HG02759 (cell line): ENCODE measurements around the gene GNPTG.

ENCODE experiments used
- ATAC-seq: cut with Tn5 transposase; IDR thresholded peaks from one replicate; pipeline ENCODE4 v1.9.1; 2021; ENCODE audit warnings: mild to moderate bottlenecking, moderate library complexity; ENCODE audit not compliant: unreplicated experiment

Gene GNPTG

DNA sequence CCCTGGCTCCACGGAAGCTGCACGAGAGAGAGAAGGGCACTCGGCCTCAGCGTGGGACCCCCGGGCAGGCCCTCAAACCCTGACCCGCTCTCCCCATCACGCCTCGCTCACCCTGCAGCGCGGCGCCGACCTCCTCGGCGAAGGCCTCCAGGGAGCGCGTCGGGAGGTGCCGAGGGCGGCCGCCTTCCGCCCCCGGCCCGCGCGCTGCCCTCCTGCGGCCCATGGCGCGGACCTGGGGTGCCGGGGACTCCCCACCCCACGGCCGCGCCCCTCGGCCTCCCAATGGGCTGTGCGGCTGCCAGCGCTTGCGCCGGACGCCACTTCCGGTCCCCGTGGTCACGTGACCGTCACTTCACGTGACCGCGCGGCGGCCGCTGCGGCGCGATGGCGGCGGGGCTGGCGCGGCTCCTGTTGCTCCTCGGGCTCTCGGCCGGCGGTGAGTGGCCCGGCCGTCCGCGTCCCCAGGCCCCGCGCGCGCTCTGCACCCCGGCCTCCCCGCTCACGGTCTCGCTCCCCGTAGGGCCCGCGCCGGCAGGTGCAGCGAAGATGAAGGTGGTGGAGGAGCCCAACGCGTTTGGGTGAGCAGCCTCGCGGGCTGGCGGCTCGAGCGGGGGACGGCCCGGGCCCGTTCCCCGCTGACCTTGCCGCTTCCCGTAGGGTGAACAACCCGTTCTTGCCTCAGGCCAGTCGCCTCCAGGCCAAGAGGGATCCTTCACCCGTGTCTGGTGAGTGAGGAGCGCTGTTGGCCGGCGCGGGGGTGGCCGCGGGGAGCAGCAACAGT lies at the start of gene GNPTG, which contains the start of gene TSR3:
Gene GNPTG (plus strand): TSS at position 350 of the 781 bp plus-strand sequence. CDS start 35 bp downstream, at position 385.
Gene TSR3 (minus strand): TSS at position 297 of the 781 bp plus-strand sequence. CDS start 74 bp downstream, at position 223.
- peak; percentile 86 for ATAC-seq

DNA sequence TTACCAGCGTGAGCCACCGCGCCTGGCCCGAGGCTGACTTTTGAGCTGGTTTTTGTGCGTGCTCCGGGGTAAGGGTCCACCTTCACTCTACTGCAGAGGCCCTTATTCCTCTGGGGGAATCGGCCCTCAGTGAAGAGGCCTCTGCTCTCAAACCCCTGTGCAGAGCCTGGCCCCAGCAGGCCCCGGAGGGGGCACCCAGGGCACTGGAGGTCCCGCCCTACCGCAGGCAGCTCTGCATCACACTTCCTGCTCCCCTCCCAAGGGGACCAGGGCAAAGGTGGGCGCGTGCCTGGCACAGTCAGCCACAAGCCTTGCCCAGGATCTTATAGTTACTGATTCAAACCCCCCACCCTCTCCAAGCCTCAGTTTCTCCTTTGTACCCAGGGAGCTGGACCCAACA lies 45.9 kb upstream of the GNPTG start:
- no peak for ATAC-seq

GRCh38 chr16:1306334-1306733 lies 45.4 kb upstream of the GNPTG start:
- no peak for ATAC-seq

DNA sequence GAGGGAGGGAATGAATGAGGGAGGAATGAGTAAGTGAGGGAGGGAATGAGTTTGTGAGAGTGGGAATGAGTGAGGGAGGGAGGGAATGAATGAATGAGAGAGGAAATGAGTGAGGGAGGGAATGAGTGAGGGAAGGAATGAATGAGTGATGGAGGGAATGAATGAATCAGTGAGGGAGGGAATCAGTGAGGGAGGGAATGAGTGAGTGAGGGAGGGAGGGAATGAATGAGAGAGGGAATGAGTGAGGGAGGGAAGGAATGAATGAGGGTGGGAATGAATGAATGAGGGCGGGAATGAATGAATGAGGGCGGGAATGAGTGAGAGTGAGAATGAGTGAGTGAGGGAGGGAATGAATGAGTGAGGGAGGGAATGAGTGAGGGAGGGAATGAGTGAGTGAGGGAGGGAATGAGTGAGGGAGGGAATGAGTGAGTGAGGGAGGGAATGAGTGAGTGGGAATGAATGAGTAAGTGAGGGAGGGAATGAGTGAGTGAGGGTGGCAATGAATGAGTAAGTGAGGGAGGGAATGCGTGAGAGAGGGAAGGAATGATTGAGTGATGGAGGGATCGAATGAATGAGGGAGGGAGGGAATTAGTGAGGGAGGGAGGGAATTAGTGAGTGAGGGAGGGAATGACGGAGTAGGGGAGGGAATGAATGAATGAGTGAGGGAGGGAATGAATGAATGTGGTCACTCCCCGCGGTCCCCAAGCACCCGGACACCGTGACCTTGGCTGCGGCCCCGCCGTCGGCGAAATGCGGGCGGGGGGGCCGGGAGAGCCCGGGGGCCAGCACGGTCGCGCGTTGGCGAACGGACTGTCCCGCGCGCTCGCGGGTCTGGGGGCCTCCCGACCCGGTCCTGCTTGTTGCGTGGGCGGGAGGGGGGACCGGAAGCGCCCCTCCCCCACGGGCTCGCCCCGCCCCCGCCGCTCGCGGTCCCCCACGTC lies 43.4 kb upstream of the GNPTG start:
- ATAC-seq: peak; percentile 18

DNA sequence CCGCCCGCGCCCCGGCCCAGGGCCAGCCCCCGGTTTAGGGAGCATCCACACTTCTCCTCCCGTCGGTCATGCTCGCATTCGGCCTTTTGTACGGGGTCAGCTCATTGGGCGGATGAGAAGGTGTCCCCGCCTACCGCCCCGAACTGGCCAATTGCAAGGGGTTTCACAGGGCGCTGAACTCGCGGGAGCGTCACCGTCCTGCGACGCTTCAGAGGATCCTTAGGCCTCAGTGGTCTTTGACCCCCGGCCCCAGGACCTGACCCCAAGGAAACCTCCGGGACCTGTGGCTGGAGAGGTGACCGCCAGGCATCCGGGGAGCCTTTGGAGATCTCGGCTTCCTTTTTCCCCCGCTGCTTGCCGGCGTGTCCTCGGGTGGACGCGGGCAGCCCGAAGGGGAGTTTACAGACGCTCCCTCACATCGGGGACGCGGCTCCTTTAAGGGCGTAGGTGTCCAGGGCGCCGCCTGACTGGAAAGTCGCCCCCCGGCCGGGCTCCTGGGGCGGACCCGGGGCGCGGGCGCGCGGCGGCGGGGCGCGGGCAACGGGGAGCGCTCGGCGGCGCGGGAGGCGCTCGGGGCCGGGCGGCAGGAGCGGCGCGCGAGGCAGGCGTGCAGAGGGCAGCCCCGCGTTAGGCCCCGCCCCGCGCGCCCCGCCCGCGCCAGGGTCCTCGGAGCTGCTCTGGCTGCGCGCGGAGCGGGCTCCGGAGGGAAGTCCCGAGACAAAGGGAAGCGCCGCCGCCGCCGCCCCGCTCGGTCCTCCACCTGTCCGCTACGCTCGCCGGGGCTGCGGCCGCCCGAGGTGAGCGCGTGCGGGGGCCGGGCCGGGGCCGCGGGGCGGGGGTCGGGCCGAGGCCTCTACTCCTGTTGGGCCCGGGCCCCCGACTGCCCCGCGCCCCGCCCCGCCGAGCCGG lies 42.5 kb upstream of the GNPTG start, which contains the start of gene UBE2I:
Gene UBE2I (plus strand): TSS at position 660 of the 909 bp plus-strand sequence. CDS start 4,395 bp downstream, outside the sequence.
- ATAC-seq: peak; percentile 62

DNA sequence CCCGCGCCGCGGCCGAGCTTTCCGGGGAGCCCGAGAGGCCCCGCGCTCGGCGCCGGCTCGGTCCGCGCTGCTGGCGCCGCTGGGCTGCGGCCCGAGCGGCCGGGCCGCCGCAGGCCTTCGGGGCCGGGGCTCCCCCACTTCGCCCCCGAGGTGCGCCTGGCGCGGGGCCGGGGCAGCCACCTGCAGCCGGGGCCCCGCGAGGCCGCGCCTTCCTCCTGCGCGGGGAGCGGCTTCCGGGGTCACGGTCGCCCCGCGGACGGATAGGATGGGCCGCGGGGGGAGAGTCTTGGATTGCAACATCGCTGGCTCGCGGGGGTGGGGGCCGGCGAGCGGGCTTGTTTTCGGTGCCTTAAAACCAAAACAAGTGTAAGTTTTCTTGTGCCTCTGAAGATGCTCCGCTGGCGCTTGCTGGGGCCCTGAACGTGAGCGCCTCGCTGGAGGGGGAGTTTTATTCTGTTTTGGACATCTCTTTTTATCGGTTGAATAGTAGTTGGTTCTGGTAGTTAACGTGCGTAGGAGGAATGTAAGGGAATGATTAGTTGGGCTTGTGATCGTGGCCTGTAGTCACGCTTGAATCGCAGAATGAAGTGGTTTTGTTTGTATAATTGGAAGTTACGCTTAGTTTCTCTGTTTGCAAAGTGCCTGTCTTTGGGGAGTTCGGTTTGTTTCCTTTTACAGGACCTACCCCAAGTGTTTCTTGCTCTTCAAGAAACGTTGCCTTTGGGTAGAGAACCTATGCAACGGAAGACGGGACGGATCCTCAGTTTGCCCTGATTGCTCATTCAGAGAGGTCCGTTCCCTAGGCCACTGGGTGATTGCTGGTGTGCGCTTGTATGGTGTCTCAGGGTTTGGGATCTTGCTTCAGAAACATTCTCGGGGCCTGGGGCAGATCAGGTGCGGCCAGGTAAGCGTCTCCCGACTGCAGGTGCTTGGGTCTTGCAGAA lies 41.6 kb upstream of the GNPTG start:
- peak; percentile 17 for ATAC-seq

- no peak for ATAC-seq
Measured at GRCh38 chr16:1310832-1311200, 40.9 kb upstream of the GNPTG start.

DNA sequence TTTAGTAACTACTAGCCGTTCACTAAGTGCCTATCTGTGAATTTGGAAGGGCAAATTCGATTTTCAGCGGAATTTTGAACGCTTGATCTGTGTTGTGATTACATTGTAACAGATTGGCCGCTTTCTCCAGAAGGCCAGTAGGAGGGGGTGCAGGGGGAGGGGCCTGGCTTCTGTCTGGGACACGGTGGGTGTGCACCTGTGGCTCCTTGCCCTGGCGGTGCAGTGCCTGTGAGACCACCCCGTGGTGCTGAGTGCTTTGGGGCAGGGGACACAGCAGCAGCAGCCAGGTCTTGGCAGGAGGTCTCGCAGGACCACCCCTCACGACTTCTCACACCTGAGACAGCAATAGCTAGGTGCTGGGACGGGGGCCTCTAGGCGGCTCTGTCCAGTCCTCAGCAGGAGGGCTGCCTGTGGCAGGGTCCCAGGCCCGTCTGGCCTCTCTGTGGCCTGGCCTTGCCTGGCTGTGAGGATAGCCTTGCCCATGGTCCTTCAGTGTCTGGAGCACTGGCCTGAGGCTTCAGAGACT lies 40.5 kb upstream of the GNPTG start:
- ATAC-seq: no peak

DNA sequence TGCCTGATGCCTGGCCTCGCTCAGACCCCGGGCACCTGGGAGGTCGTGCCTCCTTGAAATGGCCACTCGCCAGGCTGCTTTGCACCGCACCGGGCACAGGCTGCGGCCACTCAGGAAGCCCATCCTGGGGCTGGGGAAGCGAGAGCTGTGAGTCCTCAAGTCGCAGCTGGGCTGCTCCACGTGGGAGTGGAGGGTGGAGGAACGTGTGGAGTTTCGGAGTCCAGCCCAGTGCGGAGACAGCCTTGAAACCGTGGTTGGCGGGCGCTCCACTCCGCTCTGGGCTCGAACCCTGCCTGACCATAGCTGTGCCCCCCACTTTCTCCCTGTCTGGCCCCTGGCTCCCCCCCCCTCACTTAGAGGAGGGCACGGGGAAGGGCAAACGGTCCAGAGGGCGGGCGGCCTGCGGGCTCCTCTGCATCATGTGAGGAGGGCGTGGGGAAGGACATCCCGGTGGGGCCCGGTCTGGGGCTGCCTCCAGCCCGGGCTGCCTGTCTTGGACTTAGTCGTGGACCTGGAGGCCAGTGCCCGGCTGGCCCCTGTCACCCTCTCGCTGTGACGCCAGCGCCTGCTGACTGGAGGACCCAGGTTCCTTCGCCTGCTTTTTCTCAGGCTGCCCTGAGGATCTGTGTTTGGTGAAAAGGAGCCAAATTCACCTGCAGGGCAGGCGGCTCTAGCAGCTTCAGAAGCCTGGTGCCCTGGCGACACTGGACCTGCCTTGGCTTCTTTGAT lies 39.8 kb upstream of the GNPTG start:
- ATAC-seq: no peak

DNA sequence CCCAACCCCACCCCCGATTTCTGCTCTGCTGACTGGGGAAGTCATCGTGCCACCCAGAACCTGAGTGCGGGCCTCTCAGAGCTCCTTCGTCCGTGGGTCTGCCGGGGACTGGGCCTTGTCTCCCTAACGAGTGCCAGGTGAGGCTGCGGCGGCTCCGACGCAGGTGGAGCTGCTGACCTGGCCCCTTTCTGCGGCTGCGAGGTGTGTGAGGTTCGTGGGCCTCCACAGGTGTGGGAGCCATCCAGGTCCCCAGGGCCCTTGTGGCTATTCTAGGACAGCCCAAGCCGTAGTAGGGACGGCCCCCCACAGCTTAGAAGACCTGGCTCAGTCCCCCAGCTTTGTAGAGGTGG lies 39.3 kb upstream of the GNPTG start:
- no peak for ATAC-seq

GRCh38 chr16:1312903-1313302 lies 38.8 kb upstream of the GNPTG start:
- no peak for ATAC-seq

GRCh38 chr16:1313721-1314369 lies 37.9 kb upstream of the GNPTG start:
- ATAC-seq: no peak

DNA sequence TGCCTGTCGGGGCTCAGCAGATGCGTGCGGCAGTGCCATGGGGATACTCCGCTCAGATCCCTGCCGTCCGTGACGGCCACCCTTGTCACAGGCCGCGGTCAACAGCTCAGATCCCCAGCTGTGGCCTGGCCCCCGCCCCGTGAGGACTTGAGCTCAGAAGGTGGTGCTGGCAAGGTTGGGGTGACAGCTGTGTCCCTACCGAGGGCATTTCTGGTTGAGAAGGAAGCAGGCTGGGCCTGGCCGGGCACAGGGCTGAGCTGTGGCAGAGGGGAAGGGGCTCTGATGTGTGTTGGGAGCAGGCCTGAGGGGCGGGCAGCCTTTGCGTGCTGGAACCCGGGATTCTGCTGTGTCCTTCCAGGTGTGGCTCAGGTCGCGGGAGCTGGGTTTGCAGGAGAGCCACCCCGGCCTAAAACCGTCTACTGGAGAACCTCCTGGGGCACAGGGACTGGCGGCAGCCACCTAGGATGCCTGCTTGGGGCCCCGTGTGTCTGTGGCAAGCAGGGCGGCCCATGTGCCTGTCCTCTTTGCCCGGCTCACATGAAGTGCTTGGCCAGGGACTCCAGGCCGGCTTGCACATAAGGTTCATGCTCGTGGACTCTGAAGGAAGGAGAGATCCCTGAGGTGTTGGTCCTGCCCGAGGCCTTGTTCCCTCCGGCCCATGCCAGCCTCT lies 37.2 kb upstream of the GNPTG start:
- no peak for ATAC-seq

- ATAC-seq: no peak
Measured at GRCh38 chr16:1315081-1316032, 36.4 kb upstream of the GNPTG start.

- ATAC-seq: no peak
Measured at GRCh38 chr16:1316033-1316405, 35.7 kb upstream of the GNPTG start.

- no peak for ATAC-seq
Measured at GRCh38 chr16:1317479-1318267, 34.1 kb upstream of the GNPTG start.
